NCI-H1694 (cell line): ENCODE measurements around the gene CHPF.

Experiments
- DNase-seq: peaks from one replicate; lab custom pipeline; 2025; lab: John Stamatoyannopoulos, UW

CHPF gene

DNA sequence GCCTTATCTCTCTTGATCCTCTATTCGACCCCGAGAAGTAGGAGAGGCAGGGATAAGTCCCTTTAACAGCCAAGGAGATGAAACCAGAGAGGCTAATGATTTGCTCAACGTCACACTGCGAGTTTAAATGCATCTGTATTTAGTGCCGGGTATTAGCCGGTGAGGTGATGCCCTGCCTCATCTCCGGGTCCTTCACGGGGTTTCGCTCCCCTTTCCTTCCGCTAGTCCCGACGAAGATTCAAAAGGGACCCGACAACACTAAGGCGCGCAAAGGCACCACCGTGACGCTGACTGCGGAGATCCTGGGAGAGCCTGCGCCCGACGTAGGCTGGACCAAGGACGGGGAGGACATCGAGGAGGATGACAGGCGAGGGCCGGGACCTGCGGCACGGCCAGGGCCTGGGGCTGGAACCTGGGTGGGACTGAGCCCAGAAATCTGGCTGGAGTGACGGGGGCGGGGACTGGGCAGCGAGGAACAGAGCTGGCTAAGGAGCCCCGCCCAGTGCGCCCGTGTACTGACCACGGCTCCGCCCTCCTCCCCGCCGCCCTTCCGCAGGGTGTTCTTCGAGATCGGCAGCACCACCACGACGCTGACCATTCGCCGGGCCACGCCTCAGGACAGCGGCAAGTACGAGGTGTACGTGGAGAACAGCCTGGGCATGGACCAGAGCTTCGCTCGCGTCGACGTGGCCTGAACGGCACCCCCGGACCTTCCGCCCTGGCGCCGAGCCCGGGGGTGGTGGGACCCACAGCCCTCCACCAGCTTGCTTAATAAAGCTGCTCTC is 45.9 kb downstream of the CHPF start:
- DNase-seq, result no peak

DNA sequence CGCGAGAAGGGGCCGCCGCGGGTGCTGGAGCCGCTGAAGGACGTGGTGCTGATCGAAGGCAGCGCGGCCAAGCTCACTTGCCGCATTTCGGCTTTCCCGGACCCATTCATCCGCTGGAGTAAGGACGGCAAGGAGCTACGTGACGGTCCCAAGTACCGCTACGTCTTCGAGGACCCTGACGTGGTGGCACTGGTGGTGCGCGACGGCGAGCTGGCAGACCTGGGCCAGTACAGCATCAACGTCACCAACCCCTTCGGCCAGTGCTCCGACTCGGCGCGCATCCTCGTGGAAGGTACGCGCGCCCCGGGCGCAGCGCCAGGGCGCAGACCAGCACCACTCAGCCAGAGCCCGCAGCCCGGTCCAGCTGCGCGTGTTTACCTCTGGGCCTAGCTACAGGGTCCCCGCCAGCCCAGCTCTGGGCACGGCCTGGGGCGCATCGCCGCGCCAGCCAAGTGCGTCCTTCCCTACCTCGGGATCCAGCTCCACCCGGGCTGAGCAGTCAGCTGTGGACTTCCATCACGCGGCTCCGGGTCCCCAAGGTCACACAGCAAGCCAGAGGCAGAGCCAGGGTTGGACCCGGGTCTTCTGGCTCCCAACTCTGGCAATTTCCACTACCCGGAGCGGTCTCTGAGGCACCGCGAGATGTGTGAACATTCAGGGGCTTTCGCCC is 46.6 kb downstream of the CHPF start:
- no peak for DNase-seq

DNA sequence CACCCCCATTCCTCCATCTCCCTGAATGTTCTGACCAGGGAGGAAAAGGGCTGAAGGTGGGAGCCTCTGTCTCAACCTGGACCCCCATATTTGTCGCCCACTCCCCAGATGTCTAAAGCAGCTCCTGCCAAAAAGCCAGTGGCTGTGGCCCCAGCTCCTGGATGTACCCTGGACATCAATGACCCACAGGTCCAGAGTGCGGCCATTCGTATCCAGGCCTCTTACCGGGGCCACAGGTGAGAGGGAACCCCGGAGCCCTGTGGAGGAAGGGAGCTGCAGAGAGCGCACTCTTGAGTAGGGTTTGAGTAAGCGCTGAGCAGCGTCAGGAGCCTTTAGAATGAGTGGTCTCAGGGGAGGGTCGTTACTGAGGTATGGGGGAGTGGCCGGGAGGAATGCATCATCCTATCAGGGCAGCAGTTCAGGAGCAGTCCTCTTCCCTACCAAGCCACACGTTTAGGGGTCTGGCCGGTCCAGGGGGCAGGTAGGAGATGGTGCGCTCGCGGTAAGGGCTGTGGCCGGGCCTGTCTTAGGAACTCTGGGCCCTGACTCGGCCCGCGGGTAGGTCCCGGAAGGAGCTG is 47.3 kb downstream of the CHPF start:
- DNase-seq, result no peak

DNA sequence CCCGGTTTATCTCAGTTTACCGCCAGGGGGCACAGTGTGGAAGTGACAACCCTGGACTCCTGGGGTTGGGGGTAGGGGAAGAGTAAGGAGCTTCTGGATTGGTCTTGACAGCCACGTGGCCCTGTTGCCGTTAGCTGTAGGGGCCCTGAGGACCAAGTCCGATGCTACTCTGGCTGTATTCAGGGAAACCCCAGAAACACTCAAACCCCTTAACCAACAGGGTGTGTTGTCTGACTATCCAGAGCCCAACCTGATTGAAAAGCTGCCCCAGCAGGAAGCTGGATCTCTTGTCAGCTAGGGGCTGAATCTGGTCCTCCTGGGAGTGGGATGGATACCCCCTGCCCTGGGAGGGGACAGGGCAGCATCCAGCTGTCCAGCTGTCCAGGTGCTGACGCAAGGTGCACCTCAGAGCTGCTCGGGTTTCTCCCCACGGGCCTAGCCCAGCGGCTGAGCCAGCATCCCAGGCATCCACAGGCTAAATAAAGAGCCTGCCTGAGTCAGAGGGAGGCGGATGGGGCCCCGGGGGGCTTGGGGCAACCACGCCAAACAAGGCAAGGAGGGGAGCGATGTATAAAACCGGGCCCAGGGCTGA is 48.0 kb downstream of the CHPF start:
- peak; percentile 91 for DNase-seq

DNA sequence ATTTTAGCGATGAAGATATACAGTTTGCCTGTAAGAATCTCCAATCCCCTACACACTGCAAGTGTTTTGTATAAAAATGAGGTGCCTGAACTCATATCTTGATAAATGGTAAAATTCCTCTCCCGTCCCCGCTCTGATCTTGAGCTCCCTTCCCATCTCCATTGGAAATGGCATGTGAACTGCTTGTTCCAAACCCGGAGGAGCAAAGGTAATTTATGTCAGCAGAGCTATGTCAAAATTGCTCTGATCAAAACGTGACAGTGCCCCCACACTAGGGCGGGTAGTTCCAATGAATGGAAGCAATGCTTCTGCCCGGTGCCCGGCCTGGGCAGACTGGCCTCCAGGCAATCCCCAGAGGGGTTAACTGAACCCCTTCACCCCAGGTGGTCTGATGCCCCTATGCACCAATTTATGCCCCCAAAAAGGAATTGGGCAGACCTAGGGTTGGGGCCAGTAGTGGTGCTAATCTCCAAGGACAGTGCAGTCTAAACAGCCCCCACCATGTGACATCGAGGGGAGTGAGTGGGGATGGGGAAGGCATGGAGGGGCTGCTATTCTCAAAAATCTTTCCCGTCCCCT is 48.6 kb downstream of the CHPF start:
- DNase-seq, result no peak

DNA sequence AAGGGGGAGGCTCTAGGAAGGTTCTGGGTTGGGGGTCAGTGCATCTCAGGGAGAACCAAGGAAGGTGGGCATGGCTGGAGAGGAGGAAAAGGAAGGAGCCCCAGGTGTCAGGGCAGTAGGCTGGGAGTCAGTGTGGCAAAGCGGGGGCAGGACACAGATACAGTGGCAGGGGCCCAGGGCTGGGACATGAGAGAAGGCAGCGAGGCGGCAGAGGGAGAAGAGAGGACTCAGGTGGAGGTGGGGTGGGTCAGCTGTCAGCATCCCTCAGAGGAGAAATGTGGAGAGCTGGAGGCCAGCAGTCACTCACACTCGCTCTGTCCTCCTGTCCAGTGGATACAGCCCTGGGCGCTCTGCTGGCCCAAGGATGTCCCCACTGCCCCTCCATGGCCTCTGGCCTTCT is 50.5 kb downstream of the CHPF start:
- no peak for DNase-seq

DNA sequence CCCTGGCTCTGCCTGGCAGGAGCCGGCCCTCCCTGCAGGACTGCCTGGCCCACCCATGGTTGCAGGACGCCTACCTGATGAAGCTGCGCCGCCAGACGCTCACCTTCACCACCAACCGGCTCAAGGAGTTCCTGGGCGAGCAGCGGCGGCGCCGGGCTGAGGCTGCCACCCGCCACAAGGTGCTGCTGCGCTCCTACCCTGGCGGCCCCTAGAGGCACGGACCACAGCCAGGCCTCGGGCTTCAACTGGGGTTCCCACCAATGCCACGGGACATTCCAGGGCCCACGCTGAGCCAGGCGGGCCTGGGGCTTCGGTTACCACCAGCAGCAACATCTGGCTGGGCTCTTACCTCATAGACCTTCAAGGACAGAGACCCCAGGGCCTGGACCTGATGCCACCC is 51.0 kb downstream of the CHPF start:
- DNase-seq, result no peak

DNA sequence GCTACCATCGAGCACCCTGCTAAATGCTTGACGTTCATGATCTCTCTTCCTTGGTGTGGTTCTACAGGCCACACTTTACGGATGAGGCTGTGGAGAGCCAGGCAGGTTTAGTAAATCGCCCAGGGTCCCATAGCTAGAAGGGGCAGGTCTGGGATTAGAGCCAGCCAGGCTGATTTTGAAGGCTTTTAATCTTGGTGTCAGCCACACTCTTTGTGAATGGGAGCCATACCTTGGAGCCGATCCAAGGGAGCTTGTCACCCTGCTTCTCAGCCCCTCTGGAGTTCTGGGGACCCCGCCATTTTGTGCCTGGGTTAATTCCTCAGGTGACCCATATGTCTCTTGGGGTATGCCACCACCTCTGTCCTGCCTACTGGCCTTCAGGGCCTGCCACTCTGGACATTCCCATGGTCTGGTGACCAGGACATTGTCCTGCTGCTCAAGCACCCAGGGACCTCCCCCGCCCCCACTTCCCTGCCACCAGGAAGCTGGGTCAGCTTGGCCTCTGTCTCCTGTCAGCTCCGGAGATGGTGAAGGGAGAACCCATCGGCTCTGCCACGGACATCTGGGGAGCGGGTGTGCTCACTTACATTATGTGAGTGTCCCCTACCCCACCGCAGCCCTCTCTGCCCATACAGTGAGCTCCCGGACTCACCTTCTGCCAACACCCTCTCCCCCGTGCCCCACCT is 52.2 kb downstream of the CHPF start:
- DNase-seq, result no peak

DNA sequence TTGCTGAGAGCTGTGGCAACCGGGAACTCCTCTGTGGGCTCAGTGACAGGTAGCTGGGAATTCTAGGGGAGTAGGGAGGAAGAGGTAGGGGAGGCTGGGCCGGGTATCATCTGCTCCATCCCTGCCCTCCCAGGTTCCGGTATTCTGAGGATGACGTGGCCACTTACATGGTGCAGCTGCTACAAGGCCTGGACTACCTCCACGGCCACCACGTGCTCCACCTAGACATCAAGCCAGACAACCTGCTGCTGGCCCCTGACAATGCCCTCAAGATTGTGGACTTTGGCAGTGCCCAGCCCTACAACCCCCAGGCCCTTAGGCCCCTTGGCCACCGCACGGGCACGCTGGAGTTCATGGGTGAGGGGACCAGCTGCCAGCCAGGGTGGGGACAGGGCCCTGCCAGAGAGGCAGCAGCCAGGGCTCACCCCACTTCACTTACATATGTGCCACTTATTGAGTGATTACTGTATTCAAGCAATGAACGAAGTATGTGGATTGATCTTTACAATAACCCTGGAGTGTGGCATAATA is 52.9 kb downstream of the CHPF start:
- no peak for DNase-seq

DNA sequence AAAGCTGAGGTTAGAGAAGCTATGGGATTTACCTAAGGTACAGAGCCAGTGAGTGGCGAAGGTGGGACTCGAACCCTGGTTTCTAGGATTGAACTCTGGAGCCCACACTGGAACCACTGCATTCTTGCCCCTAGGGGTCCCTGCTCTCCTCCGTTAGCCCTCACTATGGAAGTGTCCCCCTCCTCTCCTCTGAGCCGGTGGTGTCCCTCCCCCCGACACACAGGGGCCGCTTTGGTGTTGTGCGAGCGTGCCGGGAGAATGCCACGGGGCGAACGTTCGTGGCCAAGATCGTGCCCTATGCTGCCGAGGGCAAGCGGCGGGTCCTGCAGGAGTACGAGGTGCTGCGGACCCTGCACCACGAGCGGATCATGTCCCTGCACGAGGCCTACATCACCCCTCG is 53.4 kb downstream of the CHPF start:
- DNase-seq, result no peak

DNA sequence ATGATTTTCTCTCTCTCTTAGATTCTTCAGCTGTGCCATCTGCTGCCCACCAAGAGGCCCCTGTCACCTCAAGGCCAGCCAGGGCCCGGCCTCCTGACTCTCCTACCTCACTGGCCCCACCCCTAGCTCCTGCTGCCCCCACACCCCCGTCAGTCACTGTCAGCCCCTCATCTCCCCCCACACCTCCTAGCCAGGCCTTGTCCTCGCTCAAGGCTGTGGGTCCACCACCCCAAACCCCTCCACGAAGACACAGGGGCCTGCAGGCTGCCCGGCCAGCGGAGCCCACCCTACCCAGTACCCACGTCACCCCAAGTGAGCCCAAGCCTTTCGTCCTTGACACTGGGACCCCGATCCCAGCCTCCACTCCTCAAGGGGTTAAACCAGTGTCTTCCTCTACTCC is 54.3 kb downstream of the CHPF start:
- DNase-seq, result no peak
